Activated naive CD4-positive, alpha-beta T cell treated with anti-CD3 and anti-CD28 coated beads, Interleukin-2, amount 50 U/mL, for 16 hours (primary cell): ENCODE measurements around the gene MTR.
"Not testable (repeated sequence)": the region's sequence is repeated elsewhere in the genome, so short reads cannot be mapped to it uniquely, and the experiment has no call there.

Experiments
- DNase-seq: peaks from one replicate; pipeline ENCODE4 v3.0.0-alpha.2; 2020

MTR gene

DNA sequence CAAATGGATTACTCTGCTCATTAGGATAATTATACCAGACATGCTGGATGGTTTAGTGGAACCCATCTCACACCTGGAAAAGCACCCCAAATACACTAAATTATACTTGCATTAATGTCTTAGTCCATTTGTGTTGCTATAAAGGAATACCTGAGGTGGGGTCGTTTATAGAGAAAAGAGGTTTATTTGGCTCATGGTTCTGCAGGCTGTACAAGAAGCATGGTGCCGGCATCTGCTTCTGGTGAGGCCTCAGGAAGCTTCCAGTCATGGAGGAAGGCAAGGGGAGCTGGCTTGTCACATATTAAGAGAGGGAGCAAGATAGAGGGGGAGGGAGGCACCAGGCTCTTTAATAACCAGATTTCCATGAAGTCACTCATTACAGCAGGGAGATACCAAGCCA lies 113.6 kb downstream of the MTR start:
- DNase-seq, result no peak

- not testable (repeated sequence) for DNase-seq
These were observed 116.0 kb downstream of the MTR start for GRCh38 chr1:236911047-236911446.

DNA sequence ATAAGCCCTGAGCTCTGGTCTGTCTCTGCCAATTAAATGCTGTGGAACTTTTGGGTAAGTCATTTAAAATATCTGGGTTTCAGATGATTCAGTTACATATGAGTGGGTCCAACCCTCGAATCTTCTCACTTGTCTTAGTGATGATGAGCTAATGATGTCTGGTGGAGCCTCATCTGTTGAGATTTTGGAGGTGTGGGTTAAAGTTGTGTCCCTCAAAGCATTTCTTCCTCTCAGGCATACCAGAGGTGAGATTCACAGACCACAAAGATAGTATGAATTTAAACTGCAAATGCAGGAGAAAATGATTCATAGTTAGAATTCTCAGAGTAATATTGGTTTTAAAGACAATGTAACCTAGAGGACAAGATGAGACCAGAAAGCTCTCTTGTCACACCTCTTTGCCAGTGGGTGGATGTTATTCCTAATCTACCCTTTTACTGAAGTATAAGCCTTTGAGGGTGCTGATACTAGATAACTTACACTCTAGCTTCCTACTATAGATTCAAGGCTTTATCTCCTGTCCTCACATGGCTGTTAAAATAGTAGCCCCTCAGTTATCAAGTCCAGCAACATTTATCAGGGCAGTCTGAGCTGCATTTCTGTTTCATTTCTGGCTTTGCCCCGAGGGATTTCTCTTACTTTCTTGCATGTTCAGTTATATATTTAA lies 118.4 kb downstream of the MTR start:
- no peak for DNase-seq

DNA sequence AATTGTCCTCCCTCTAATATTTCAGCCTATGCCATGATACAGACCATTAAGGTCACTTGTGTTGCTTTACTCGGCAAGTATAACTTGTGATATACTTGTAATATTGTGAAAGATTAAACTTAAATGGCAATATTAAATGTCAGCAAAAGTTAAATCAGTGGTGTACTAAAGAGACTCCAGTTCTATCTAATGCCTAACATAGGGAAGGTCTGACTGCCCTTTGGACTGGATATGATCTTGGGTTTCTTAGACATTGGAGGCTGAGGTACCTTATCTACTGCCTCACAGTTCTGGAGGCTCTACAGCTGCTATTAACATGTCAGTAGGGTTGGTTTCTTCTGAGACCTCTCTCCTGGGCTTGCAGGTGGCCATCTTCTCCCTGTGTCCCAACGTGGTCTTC lies 119.3 kb downstream of the MTR start:
- DNase-seq, result no peak

DNA sequence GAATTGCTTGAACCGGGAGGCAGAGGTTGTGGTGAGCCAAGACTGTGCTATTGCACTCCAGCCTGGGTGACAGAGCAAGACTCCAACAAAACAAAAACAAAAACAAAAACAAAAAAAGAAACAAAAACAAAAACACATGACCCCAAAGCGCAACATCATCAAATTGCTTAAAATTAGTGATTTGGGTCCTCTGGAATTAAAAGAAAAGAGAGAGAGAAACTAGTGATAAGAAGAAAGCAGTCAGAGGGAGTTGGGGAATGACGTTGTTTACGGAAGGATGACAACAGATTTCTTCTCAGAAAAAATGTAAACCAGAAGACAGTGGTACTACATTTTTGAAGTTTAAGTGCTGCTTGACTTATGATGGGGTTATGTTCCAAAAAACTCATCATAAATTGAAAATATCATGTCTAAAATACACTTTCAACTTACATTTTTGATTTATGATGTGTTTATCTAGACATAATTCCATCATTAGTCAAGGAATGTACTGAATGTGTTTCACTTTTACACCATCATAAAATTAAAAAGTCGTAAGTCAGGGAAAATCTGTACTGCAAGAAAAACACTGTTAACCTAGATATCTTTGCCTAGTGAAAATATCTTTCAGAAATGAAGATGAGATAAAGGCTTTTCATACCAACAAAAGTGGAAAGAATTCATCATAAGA lies 121.2 kb downstream of the MTR start:
- no peak for DNase-seq

- no peak for DNase-seq
These were observed 122.4 kb downstream of the MTR start for GRCh38 chr1:236917448-236917847.

DNA sequence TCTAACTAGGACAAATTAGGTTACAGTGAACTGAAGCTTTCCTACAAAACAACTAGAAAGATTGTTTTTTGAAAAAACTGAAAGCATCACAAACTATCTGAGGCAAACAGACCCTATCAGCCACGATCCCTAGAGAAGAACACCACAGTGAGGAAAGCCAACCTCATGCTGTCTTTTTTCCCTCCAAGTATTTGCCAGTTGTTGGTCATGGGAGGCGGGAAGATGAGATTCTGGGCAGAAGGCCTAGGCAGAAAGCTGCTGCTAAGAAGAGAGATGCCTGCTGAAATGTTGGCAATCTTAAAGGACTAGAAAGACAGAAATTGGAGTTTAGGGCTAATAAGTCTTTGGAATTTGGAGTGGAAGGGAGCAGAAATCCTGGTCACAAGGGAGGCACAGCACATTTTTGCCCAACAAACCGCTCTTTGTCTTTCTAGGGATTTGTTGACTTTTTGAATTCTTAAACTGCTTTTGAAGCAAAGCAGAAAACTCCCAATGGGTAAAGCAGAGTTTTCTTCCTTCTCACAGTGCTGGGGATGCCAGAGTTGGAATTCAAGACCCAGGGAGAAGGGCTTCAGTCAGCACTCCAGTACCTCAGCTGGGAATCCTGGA lies 125.3 kb downstream of the MTR start:
- no peak for DNase-seq

- DNase-seq, result no peak
These were observed 126.5 kb downstream of the MTR start for GRCh38 chr1:236921610-236922009.

GRCh38 chr1:236922190-236922589 lies 127.1 kb downstream of the MTR start:
- no peak for DNase-seq

GRCh38 chr1:236925386-236925785 lies 130.3 kb downstream of the MTR start:
- DNase-seq, result no peak

DNA sequence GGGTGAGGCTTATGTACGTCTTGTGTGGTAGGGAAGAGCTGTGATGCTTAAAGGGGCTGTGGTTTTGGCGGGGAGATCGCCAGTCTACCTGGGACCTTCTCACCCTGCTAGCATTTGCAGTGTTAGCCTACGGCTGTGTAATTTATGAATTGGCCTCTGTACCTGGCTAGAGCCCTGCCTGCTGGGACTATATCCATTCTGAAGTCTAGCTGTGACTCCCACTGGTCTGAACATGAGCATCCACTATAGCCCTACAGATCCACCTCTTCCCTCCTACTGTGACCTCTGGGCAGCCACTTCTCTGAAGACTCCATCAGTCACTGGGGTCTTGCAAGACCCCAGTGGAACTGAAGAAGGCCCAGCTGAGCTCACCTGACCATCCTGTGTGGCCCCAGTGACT lies 135.4 kb downstream of the MTR start:
- no peak for DNase-seq

- no peak for DNase-seq
These were observed 143.7 kb downstream of the MTR start for GRCh38 chr1:236938760-236939159.

DNA sequence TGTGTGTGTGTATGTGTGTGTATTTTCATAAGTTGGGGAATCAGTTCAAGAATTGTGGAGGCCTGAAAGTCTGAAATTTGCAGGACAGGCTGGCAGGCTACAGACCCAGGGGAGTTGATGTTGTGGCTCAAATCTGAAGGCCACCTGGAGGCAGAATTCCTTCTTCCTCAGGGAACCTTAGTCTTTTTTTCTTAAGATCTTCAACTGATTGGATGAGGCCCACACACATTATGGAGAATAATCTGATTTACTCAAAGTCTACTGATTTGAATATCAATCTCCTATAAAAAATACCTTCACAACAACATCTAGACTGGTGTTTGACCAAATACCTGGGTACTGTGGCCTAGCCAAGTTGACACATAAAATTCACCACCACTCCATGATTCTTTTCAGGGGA lies 147.3 kb downstream of the MTR start:
- no peak for DNase-seq

DNA sequence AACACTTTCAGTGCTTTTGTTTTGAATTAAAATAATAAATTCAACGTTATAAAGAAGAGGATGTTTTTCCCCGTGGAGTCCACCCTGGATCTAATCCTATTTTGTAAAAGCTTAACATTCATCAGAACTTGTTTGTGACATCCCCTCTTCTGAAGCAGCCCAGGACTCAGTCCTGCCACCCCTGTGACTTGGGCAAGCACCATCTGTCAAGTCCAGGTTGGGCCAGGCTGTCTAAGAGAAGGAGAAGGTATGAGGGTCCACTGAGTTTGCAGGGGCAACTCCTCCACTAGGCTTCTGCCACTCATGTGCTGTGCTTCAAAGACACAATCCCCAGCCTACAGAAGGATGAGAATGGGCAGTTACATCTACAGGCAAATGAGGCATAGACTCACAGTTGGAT lies 149.5 kb downstream of the MTR start:
- DNase-seq, result no peak

- DNase-seq, result no peak
These were observed 149.9 kb downstream of the MTR start for GRCh38 chr1:236945002-236945401.

DNA sequence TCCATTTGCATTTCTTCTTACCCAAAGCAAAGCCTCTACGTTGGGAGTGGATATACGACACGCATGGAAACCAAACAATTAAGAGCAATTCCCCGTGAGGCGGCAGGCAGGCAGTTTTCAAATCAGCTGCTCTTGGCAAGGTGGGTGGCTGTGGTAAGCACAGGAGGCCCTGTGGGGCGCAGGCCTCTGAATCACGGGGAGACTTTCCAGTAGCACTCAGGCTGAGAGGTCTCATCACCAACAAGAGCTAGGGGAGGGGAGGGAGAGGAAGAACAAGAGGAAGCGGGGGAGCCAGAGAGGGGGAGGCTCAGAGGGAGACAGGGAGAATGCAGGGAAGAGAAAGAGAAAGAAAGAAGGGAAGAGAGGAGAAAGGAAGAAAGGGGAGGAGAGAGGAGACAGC lies 152.7 kb downstream of the MTR start:
- DNase-seq, result no peak

DNA sequence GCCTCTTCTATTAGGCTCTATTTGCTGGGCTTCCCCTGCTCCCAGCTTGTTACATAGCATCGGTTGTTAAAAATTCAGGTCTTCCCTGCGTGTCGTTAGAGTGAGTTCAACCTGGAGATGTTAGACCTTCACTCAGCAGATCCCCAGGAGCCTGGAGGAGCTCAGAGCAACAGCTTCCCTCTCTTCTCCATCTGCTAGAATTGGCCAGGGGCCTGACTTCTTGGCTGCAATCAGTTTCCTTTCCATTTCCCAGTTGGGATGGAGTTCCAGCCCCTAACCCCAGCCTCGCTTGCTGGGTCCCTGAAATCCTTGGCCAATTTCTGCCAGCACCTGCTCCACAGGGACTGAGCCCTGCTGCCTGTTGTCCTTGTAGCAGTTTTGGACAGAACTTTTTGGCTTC lies 153.3 kb downstream of the MTR start:
- DNase-seq, result no peak

- no peak for DNase-seq
These were observed 153.9 kb downstream of the MTR start for GRCh38 chr1:236948996-236949395.

DNA sequence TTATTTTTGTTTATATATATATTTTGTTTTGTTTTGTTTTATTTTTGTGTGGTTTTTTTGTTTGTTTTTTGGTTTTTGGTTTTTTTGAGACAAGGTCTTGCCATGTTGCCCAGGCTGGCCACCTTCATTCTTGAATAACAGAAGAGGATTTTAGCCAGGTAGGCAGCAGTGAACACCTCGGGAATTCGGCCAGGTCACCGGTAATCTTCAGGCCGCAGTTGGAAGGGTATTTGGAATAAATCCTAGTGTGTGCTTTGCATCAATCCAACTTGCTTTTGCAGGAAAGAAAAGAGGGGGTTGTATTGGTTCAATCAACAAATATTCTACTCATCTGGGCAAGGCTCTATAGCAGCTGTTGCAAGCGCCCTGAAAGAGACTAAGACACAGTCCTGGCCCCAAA lies 155.3 kb downstream of the MTR start:
- no peak for DNase-seq

- no peak for DNase-seq
These were observed 156.6 kb downstream of the MTR start for GRCh38 chr1:236951672-236952071.

DNA sequence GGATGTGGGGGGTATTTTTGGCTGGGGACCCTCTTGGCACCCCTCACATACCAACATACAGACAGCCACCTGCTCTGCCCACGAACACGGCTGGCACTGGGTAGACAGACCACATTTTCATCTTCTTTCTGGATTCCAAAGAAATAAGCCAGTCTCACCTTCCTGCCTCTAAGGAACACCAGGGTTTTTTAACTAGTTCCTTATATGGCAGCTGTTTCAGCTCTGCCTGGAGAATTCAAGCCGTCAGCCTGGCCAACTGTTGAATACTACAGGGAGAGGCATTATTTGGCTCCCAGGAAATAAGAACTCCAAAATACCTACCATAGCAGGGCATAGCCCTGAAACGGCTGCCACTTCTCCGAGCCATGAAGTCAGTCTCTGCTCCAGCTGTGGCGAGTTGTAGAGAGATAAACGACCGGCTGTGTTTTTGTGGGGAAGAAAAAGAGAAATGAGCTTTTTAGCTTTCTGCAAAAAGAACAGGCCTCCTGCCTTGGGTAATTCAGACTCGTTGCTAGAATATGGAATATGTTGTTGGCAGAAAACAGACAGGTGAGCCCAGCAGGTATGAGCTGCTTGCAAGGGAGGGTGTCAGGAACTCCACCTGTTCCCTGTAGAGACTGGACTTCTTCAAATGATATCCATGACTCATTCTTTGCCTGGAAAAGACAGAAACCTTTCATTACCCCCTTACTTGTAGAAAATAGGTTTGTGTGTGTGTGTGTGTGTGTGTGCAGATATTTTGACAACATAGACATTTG lies 157.3 kb downstream of the MTR start:
- DNase-seq, result no peak

- no peak for DNase-seq
These were observed 158.1 kb downstream of the MTR start for GRCh38 chr1:236953151-236953700.
